MM.1S (cell line): ENCODE data around the gene IPCEF1.

ENCODE experiments used
- DNase-seq: peaks from one replicate; pipeline ENCODE4 v3.0.0-alpha.2; 2015
- H2AFZ ChIP-seq: fragments of 300-600 bp; sonication (generic); 2 replicates; pipeline ENCODE4 v1.6.0; 2016; ENCODE audit warnings: antibody characterized with exemption, low read length
- H3F3A ChIP-seq: fragments of 300-600 bp; sonication (generic); 2 replicates; pipeline ENCODE4 v1.6.1; 2016; ENCODE audit warnings: mild to moderate bottlenecking, antibody characterized with exemption, low read length, moderate library complexity, mixed read lengths; ENCODE audit not compliant: insufficient read depth
- H3K27ac ChIP-seq: fragments of 300-600 bp; sonication (generic); 2 replicates; pipeline ENCODE4 v1.5.1; 2016; ENCODE audit warnings: mild to moderate bottlenecking, low read length
- H3K27me3 ChIP-seq: fragments of 300-600 bp; sonication (generic); replicated peaks from 2 replicates; pipeline ENCODE4 v1.6.0; 2016; ENCODE audit warnings: low read length; ENCODE audit not compliant: insufficient read depth
- H3K36me3 ChIP-seq: fragments of 300-600 bp; sonication (generic); replicated peaks from 2 replicates; pipeline ENCODE4 v1.6.1; 2016; ENCODE audit warnings: mild to moderate bottlenecking, low read length, mixed read lengths; ENCODE audit not compliant: insufficient read depth
- H3K4me1 ChIP-seq: fragments of 300-600 bp; sonication (generic); 2 replicates; pipeline ENCODE4 v1.6.1; 2016; ENCODE audit warnings: low read length, mixed read lengths
- H3K4me2 ChIP-seq: fragments of 300-600 bp; sonication (generic); 2 replicates; pipeline ENCODE4 v1.6.0; 2016; ENCODE audit warnings: low read depth, low read length
- H3K4me3 ChIP-seq: fragments of 300-600 bp; sonication (generic); 2 replicates; pipeline ENCODE4 v1.5.1; 2016; ENCODE audit warnings: low read length, mixed read lengths
- H3K79me2 ChIP-seq: fragments of 300-600 bp; sonication (generic); 2 replicates; pipeline ENCODE4 v1.6.1; 2016; ENCODE audit warnings: mixed run types, low read length, mixed read lengths
- H3K9ac ChIP-seq: fragments of 300-600 bp; sonication (generic); 2 replicates; pipeline ENCODE4 v1.6.1; 2016; ENCODE audit warnings: low read length, mixed read lengths
- H3K9me2 ChIP-seq: fragments of 300-600 bp; sonication (generic); replicated peaks from 2 replicates; pipeline ENCODE4 v1.6.1; 2016; ENCODE audit warnings: mild to moderate bottlenecking, low read length, mixed read lengths; ENCODE audit not compliant: insufficient read depth
- H3K9me3 ChIP-seq: fragments of 300-600 bp; sonication (generic); replicated peaks from 2 replicates; pipeline ENCODE4 v1.6.1; 2016; ENCODE audit warnings: mild to moderate bottlenecking, low read length, mixed read lengths; ENCODE audit not compliant: insufficient read depth
- H4K20me1 ChIP-seq: fragments of 300-600 bp; sonication (generic); 2 replicates; pipeline ENCODE4 v1.6.1; 2016; ENCODE audit warnings: mild to moderate bottlenecking, low read length, moderate library complexity, mixed read lengths; ENCODE audit not compliant: insufficient read depth
- EZH2 ChIP-seq: fragments of 300-600 bp; sonication (generic); optimal IDR thresholded peaks from 2 replicates; pipeline ENCODE3; 2017; ENCODE audit warnings: low read depth, mild to moderate bottlenecking, antibody characterized with exemption, low read length, mixed read lengths
- EZH2phosphoT487 ChIP-seq: fragments of 300-600 bp; sonication (generic); IDR thresholded peaks from 2 replicates; pipeline ENCODE4 v1.6.1; 2018; ENCODE audit warnings: antibody characterized with exemption, low read length
- TF ChIP-seq, protein P1 (sequence below): fragments of 300-600 bp; sonication (generic); IDR thresholded peaks from 2 replicates; pipeline ENCODE4 v1.5.1; 2016; ENCODE audit warnings: antibody characterized with exemption, low read length, mixed read lengths

The IPCEF1 gene

DNA sequence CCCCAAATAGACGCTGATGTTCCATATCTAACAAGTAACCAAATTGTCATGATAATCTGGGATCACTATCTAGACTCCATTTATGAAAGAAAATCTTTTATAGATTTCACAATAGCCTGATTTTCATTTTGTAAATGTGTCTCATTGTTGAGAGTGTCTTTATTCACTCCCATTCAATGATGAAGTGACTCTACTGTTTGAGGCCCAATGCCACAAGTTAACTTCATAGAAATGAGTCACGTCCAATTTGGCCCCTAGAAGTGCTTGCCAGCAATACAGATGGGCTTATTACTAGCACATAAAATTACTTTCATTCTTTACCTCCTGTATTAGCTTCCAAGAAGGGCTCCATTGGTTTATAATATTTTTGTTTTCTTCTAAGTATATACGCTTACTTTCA lies 6.3 kb downstream of the IPCEF1 start:
- H4K20me1 ChIP-seq = no peaks in the 10 kb centered on the region
- no peak overlapping the region for H3K4me3 ChIP-seq
- TF ChIP-seq, protein P1, sequence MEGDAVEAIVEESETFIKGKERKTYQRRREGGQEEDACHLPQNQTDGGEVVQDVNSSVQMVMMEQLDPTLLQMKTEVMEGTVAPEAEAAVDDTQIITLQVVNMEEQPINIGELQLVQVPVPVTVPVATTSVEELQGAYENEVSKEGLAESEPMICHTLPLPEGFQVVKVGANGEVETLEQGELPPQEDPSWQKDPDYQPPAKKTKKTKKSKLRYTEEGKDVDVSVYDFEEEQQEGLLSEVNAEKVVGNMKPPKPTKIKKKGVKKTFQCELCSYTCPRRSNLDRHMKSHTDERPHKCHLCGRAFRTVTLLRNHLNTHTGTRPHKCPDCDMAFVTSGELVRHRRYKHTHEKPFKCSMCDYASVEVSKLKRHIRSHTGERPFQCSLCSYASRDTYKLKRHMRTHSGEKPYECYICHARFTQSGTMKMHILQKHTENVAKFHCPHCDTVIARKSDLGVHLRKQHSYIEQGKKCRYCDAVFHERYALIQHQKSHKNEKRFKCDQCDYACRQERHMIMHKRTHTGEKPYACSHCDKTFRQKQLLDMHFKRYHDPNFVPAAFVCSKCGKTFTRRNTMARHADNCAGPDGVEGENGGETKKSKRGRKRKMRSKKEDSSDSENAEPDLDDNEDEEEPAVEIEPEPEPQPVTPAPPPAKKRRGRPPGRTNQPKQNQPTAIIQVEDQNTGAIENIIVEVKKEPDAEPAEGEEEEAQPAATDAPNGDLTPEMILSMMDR = no peak
- TF ChIP-seq EZH2 (no peak), EZH2phosphoT487 (no peak)
- H3K79me2 ChIP-seq = no peaks in the 10 kb centered on the region
- no peaks in the 10 kb centered on the region for H3K9me3 ChIP-seq
- H3K4me1 ChIP-seq = no peaks in the 10 kb centered on the region
- H3K27ac ChIP-seq = no peak overlapping the region
- H3K9me2 ChIP-seq = no peaks in the 10 kb centered on the region
- no peak overlapping the region for H2AFZ ChIP-seq
- H3F3A ChIP-seq = no peaks in the 10 kb centered on the region
- no peaks in the 10 kb centered on the region for H3K27me3 ChIP-seq
- no peaks in the 10 kb centered on the region for H3K36me3 ChIP-seq
- no peak for DNase-seq
- no peak overlapping the region for H3K4me2 ChIP-seq
- no peak overlapping the region for H3K9ac ChIP-seq

DNA sequence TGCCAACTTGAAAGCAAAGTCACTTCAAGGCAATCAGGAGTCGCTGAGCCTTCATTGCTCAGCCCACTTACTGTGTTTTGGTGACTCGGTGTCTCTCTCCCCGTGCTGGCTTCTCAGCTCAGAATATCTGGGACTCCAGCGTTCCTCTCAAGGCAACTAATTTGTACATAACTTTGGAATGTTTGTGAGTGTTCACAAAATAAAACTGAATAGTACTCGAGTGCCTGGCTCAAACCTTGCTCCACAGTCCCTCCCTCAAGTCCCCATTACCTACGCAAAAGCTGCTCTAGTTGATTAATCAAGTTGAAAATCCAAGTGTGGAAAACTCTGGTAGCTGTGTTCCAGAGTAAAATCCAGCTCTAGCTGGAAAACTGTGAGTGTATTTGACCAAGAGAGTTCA lies 8.6 kb downstream of the IPCEF1 start:
- Histone ChIP-seq H3F3A (no peaks in the 10 kb centered on the region), H3K36me3 (no peaks in the 10 kb centered on the region), H3K27me3 (no peaks in the 10 kb centered on the region), H3K4me1 (no peaks in the 10 kb centered on the region), H4K20me1 (no peaks in the 10 kb centered on the region), H3K4me2 (no peak overlapping the region), H3K27ac (no peak overlapping the region), H3K4me3 (no peak overlapping the region), H3K9me2 (no peaks in the 10 kb centered on the region), H3K9ac (no peak overlapping the region), H2AFZ (no peak overlapping the region), H3K9me3 (no peaks in the 10 kb centered on the region), H3K79me2 (no peaks in the 10 kb centered on the region)
- no peak for DNase-seq
- TF ChIP-seq EZH2phosphoT487 (no peak), EZH2 (no peak)
- TF ChIP-seq, protein P1 = no peak

DNA sequence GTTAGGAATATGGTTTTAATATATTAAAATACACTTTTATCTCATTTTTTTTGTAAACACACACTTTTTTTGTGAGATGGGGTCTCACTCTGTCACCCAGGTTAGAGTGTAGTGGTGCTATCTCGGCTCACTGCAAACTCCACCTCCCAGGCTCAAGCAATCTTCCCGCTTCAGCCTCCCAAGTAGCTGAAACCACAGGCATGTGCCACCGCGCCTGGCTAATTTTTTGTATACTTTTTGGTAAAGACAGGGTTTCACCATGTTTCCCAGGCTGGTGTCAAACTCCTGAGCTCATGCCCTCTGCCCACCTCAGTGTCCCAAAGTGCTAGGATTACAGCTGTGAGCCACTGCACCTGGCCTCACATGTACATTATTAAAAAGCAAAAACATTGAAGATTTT lies 10.8 kb downstream of the IPCEF1 start:
- no peaks in the 10 kb centered on the region for H3F3A ChIP-seq
- DNase-seq = no peak
- H3K27me3 ChIP-seq = no peaks in the 10 kb centered on the region
- no peaks in the 10 kb centered on the region for H4K20me1 ChIP-seq
- H2AFZ ChIP-seq = no peak overlapping the region
- no peaks in the 10 kb centered on the region for H3K9me3 ChIP-seq
- no peaks in the 10 kb centered on the region for H3K9me2 ChIP-seq
- no peak overlapping the region for H3K9ac ChIP-seq
- H3K4me2 ChIP-seq = no peak overlapping the region
- no peaks in the 10 kb centered on the region for H3K36me3 ChIP-seq
- no peak overlapping the region for H3K4me3 ChIP-seq
- no peaks in the 10 kb centered on the region for H3K4me1 ChIP-seq
- TF ChIP-seq EZH2phosphoT487 (no peak), EZH2 (no peak)
- TF ChIP-seq, protein P1 = no peak
- H3K79me2 ChIP-seq = no peaks in the 10 kb centered on the region
- H3K27ac ChIP-seq = no peak overlapping the region
